ENCODE results near the gene CFDP1.

Gene CFDP1

GRCh38 chr16:75477680-75478473, 44.6 kb upstream of the CFDP1 start:
- no peak overlapping the region for H3K4me3 ChIP-seq (ENCODE audit: low read depth, low read length)
- TF ChIP-seq, protein P1, sequence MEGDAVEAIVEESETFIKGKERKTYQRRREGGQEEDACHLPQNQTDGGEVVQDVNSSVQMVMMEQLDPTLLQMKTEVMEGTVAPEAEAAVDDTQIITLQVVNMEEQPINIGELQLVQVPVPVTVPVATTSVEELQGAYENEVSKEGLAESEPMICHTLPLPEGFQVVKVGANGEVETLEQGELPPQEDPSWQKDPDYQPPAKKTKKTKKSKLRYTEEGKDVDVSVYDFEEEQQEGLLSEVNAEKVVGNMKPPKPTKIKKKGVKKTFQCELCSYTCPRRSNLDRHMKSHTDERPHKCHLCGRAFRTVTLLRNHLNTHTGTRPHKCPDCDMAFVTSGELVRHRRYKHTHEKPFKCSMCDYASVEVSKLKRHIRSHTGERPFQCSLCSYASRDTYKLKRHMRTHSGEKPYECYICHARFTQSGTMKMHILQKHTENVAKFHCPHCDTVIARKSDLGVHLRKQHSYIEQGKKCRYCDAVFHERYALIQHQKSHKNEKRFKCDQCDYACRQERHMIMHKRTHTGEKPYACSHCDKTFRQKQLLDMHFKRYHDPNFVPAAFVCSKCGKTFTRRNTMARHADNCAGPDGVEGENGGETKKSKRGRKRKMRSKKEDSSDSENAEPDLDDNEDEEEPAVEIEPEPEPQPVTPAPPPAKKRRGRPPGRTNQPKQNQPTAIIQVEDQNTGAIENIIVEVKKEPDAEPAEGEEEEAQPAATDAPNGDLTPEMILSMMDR (IDR thresholded peaks at IDR 0.05; ENCODE audit: low read depth, low read length): no peak
- in situ Hi-C loops (cut with HindIII; ENCODE audit: low sequenced_read_pairs): no loop called here
- DNase-seq (ENCODE audit: low read depth, low spot score): no peak

DNA sequence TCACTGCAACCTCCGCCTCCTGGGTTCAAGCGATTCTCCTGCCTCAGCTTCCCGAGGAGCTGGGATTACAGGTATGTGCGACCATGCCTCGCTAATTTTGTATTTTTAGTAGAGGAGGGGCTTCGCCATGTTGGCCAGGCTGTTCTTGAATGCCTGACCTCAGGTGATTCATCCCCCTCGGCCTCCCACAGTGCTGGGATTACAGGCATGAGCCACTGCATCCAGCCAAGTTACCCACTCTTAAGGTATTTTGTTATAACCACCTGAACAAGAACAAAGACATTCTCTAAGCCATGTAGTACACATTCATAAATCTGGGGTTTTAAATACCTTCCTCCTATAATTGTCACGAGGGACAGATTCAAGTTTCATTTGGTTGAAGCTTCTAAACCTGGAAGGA, 43.5 kb upstream of the CFDP1 start:
- no peak for DNase-seq (ENCODE audit: low read depth, low spot score)
- H3K4me3 ChIP-seq (ENCODE audit: low read depth, low read length): no peak overlapping the region
- TF ChIP-seq, protein P1 (IDR thresholded peaks at IDR 0.05; ENCODE audit: low read depth, low read length): no peak
- in situ Hi-C loops (cut with HindIII; ENCODE audit: low sequenced_read_pairs): no loop called here

DNA sequence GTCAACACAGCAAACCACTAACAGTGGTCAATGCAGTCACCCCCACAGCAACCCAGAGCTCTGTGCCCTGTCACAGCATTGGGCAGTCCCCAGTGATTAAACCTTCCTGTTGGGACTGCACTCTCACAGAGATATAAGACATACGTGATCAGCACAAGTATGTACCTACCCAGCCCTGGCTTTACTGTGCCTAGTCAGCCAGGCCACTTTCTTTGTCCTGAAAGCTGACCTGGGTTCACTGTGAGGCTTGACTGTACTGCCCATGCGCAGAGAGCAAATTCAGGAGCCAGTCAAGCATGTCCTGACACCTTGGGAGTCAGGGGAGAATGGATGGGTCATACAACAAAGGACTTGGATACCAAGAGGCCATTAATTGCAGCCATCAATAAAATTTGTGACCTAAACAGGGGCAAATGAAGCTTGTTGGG, 42.1 kb upstream of the CFDP1 start:
- TF ChIP-seq, protein P1 (IDR thresholded peaks at IDR 0.05; ENCODE audit: low read depth, low read length): no peak
- DNase-seq (ENCODE audit: low read depth, low spot score): no peak
- no peak overlapping the region for H3K4me3 ChIP-seq (ENCODE audit: low read depth, low read length)
- in situ Hi-C loops (cut with HindIII; ENCODE audit: low sequenced_read_pairs): no loop called here

- in situ Hi-C loops (cut with HindIII; ENCODE audit: low sequenced_read_pairs): no loop called here
These were observed 39.9 kb upstream of the CFDP1 start for GRCh38 chr16:75472908-75473877.

DNA sequence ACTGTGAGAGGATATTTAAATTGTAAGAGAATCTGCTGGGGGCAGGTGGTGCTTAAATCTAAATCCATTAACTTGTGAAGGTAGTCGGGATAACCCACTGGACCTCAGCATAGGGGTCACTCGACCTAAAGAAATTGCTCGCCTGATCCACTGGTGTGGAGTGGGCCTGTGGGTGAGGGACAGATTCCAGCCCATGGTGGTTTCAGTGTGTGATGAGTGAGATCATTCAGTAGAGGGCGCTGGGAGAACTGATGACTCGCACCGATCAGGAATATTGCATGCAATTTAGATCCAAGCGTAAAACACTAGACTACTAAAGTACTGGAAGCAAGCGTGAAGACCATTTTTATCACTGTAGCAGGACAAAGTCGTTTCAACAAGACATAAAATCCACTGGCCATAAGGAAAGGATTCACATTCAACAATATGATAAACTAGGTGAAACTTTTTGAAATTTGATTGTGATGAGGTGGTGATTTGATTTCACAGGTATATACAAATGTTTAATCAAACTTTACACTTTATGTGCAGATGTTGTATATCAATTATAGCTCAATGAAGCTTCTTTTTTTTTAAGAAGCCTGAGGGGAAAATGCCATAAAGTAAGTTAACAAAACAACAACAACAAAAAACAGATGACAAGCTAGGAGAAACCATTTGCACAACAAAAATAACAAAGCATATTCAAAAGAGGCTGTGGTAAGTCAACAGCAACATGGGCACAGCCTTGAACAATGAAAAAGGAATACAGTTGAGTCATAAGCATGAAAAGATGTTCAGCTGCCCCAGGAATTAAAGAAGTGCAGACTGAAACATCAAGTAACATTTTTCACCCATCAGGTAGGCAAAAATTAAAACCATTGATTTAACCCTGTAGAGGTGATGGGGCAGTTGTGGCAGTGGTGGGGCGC, 38.7 kb upstream of the CFDP1 start:
- TF ChIP-seq, protein P1 (IDR thresholded peaks at IDR 0.05; ENCODE audit: low read depth, low read length): peak; percentile 79
- in situ Hi-C loops (cut with HindIII; ENCODE audit: low sequenced_read_pairs): no loop called here
- H3K4me3 ChIP-seq (ENCODE audit: low read depth, low read length): no peak overlapping the region
- peak; percentile 63 for DNase-seq (ENCODE audit: low read depth, low spot score)

More at GRCh38 chr16:75472908-75473877, 39.9 kb upstream of the CFDP1 start:
- no peak for DNase-seq (ENCODE audit: low read depth, low spot score)
- no peak overlapping the region for H3K4me3 ChIP-seq (ENCODE audit: low read depth, low read length)
- TF ChIP-seq, protein P1 (IDR thresholded peaks at IDR 0.05; ENCODE audit: low read depth, low read length): no peak

GRCh38 chr16:75466760-75467159, 33.5 kb upstream of the CFDP1 start:
- in situ Hi-C loops (cut with HindIII; ENCODE audit: low sequenced_read_pairs): no loop called here
- no peak for DNase-seq (ENCODE audit: low read depth, low spot score)
- TF ChIP-seq, protein P1 (IDR thresholded peaks at IDR 0.05; ENCODE audit: low read depth, low read length): no peak
- H3K4me3 ChIP-seq (ENCODE audit: low read depth, low read length): no peak overlapping the region
